Ovary (tissue), 9 donors: ENCODE results near the gene OR5L1. TPM values are rescaled to one million over a fixed set of nuclear protein-coding genes. Genes with fewer than 3 reads are reported as not detected.

Source experiments
- DNase-seq, 5 donors: peaks; one replicate each; pipeline ENCODE4 v3.0.0-alpha.2; 2019 to 2020
- H3K27ac ChIP-seq, 2 donors: fragments of 200-600 bp; one replicate each; pipeline versions ENCODE4 v1.5.1 to v1.8.0; 2019 to 2022
- H3K27me3 ChIP-seq: fragments of 200-600 bp; one replicate; pipeline ENCODE4 v1.8.0; 2022
- H3K36me3 ChIP-seq: fragments of 200-600 bp; sonication (generic); one replicate; pipeline ENCODE4 v1.5.1; 2019
- H3K4me1 ChIP-seq: one replicate; pipeline ENCODE4 v1.8.1; 2013; ENCODE audit warnings: mild to moderate bottlenecking, moderate library complexity; ENCODE audit not compliant: insufficient read depth
- H3K4me3 ChIP-seq: fragments of 200-600 bp; sonication (generic); one replicate; pipeline ENCODE4 v1.5.1; 2017
- H3K9me3 ChIP-seq, 2 donors: fragments of 200-600 bp in 1 of 2; sonication (generic) in 1 of 2; one replicate each; pipeline versions ENCODE4 v1.5.1 to v1.8.1; 2013 to 2019; ENCODE audit warnings: mild to moderate bottlenecking in 1 of 2, moderate library complexity in 1 of 2
- EP300 ChIP-seq: sonication (generic); formaldehyde crosslinking; IDR thresholded peaks from one replicate; pipeline ENCODE4 v1.6.1; 2017; ENCODE audit warnings: antibody characterized with exemption
- POLR2A ChIP-seq: fragments of 450-650 bp; IDR thresholded peaks from one replicate; pipeline ENCODE4 v1.6.1; 2017; ENCODE audit warnings: antibody characterized with exemption, mild to moderate bottlenecking, moderate library complexity
- WGBS, 3 donors: extraction: QIAGEN DNeasy Blood & Tissue Kit in 1 of 3; methylation state at CpG; one replicate each; pipeline versions ENCODE4 v1.1.5 to v1.1.7; 2013 to 2017; 5-methylcytosine and 5-hydroxymethylcytosine counted together
- intact Hi-C, 4 donors: fragments of 100-400 bp; cut with DNase I; formaldehyde crosslinking; loops; one replicate each; pipeline versions ENCODE4 v1.11.0 to v1.15.1; 2022 to 2023
- polyA plus RNA-seq, 2 donors: library from polyadenylated mRNA; stranded (reverse); fragments of 200-250 nt in 1 of 2; fragments of 350-450 nt in 1 of 2; fragmentation: Illumina TruSeq in 1 of 2; extraction: RNeasy Lipid Tissue Mini Kit (QIAGEN cat#74804) in 1 of 2; gene quantifications; one replicate each; pipeline ENCODE4 v1.2.3, GENCODE V29; 2013 to 2014
- total RNA-seq, 7 donors: library from RNA; depleted of rRNA in 2 of 7; stranded (reverse); fragments of >200 nt in 2 of 7; fragmentation: NEBNext Ultra II Directional in 3 of 7; extraction: Animal tissue kit (Norgen Biotek cat#: 25700) in 3 of 7; gene quantifications; one replicate each; pipeline versions ENCODE4 v1.1.0 to v1.2.4, GENCODE V29; 2016 to 2023
- TF ChIP-seq, protein P1 (sequence below), 3 donors: fragments of 450-650 bp in 2 of 3; fragments of 200-600 bp in 1 of 3; IDR thresholded peaks; one replicate each; pipeline versions ENCODE4 v1.5.1 to v1.8.0; 2016 to 2022; ENCODE audit warnings: antibody characterized with exemption in 3 of 3, mild to moderate bottlenecking in 1 of 3
- donor health status: DM: no; HTN: no; CAD: no; lungs with moderate emphysema.
- donor health status: DM: no; HTN: no; CAD: no.
- donor health status: Bipolar disorder and iron deficiency.
- donor health status: DM: yes; HTN: yes; CAD: no.
- donor health status: DM: no; HTN: no; CAD: no.
- donor health status: DM: yes; HTN: yes; CAD: no.

OR5L1 gene
- total and polyA plus RNA-seq, 9 donors, result not detected

DNA sequence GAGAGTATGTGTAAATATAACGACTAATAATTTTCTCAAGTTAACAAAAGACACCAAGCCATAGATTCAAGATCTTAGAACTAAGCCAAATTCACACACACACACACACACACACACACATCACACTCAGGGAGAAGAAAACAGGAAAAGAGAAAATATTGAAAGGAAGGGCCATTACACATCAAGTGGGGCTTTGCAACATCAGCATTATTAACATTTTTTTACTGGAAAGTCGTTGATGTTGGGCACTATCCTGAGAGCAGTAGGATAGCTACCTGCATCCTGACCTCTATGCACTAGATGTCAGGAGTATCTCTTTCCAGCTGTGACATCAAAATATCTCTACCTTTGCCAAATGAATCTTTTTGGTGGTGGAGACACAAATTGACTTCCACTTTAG is 36.3 kb downstream of the OR5L1 start:
- TF ChIP-seq, protein P1, sequence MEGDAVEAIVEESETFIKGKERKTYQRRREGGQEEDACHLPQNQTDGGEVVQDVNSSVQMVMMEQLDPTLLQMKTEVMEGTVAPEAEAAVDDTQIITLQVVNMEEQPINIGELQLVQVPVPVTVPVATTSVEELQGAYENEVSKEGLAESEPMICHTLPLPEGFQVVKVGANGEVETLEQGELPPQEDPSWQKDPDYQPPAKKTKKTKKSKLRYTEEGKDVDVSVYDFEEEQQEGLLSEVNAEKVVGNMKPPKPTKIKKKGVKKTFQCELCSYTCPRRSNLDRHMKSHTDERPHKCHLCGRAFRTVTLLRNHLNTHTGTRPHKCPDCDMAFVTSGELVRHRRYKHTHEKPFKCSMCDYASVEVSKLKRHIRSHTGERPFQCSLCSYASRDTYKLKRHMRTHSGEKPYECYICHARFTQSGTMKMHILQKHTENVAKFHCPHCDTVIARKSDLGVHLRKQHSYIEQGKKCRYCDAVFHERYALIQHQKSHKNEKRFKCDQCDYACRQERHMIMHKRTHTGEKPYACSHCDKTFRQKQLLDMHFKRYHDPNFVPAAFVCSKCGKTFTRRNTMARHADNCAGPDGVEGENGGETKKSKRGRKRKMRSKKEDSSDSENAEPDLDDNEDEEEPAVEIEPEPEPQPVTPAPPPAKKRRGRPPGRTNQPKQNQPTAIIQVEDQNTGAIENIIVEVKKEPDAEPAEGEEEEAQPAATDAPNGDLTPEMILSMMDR (IDR thresholded peaks at IDR 0.05), result no peak
- TF ChIP-seq EP300 (no peak), POLR2A (no peak)
- WGBS, 3 donors, result 38 to 47% (median 45%) methylated on average over 2 of the region's 2 CpGs
- Histone ChIP-seq H3K4me3 (no peak overlapping the region), H3K27ac (no peak overlapping the region), H3K27me3 (no peaks in the 10 kb centered on the region), H3K36me3 (no peaks in the 10 kb centered on the region), H3K4me1 (no peaks in the 10 kb centered on the region), H3K9me3 (no peaks in the 10 kb centered on the region)
- intact Hi-C loops, result no loop called here
- no peak for DNase-seq

- TF ChIP-seq, protein P1 (IDR thresholded peaks at IDR 0.05), result no peak
- TF ChIP-seq POLR2A, result no peak
- H3K4me1 ChIP-seq, result no peaks in the 10 kb centered on the region
- H3K27ac ChIP-seq, result no peak overlapping the region
- H3K27me3 ChIP-seq, result no peaks in the 10 kb centered on the region
- H3K9me3 ChIP-seq, result no peaks in the 10 kb centered on the region
- intact Hi-C loops, result no loop called here
- no peak overlapping the region for H3K4me3 ChIP-seq
- H3K36me3 ChIP-seq, result no peaks in the 10 kb centered on the region
- DNase-seq, result no peak
These were observed 37.9 kb downstream of the OR5L1 start for GRCh38 chr11:55849037-55849436.

GRCh38 chr11:55852141-55852540 is 41.0 kb downstream of the OR5L1 start:
- Histone ChIP-seq H3K4me1 (no peaks in the 10 kb centered on the region), H3K9me3 (no peaks in the 10 kb centered on the region), H3K4me3 (no peak overlapping the region), H3K27ac (no peak overlapping the region), H3K36me3 (no peaks in the 10 kb centered on the region), H3K27me3 (no peaks in the 10 kb centered on the region)
- DNase-seq, result no peak
- intact Hi-C loops, result no loop called here
- TF ChIP-seq, protein P1 (IDR thresholded peaks at IDR 0.05), result no peak
- no peak for TF ChIP-seq POLR2A
- no peak for TF ChIP-seq EP300
- WGBS, 3 donors, result 75 to 77% (median 76%) methylated on average over 1 of the region's 1 CpG

- Histone ChIP-seq H3K9me3 (no peaks in the 10 kb centered on the region), H3K27ac (no peak overlapping the region), H3K4me3 (no peak overlapping the region), H3K27me3 (no peaks in the 10 kb centered on the region), H3K4me1 (no peaks in the 10 kb centered on the region), H3K36me3 (no peaks in the 10 kb centered on the region)
- WGBS, 3 donors, result 10 to 29% (median 14%) methylated on average over 1 of the region's 1 CpG
- TF ChIP-seq, protein P1 (IDR thresholded peaks at IDR 0.05), result no peak
- no peak for TF ChIP-seq EP300
- TF ChIP-seq POLR2A, result no peak
- DNase-seq, result no peak
- intact Hi-C loops, result no loop called here
These were observed 43.5 kb downstream of the OR5L1 start for GRCh38 chr11:55854704-55855103.

Other genes starting within 250 kb of the OR5L1 start
- not detected for gene OR4C16, start 239.2 kb upstream of the OR5L1 start, total RNA-seq
- gene OR4C16, start 239.2 kb upstream of the OR5L1 start, polyA plus RNA-seq, result not detected
- not detected for gene OR4C11, start 203.7 kb upstream of the OR5L1 start, total RNA-seq
- gene OR4C11, start 203.7 kb upstream of the OR5L1 start, polyA plus RNA-seq, result not detected
- gene OR4P4, start 176.3 kb upstream of the OR5L1 start, total RNA-seq, result not detected
- gene OR4P4, start 176.3 kb upstream of the OR5L1 start, polyA plus RNA-seq, result not detected
- gene OR4S2, start 163.0 kb upstream of the OR5L1 start, total RNA-seq, result not detected
- gene OR4S2, start 163.0 kb upstream of the OR5L1 start, polyA plus RNA-seq, result not detected
- gene OR4C6, start 149.2 kb upstream of the OR5L1 start, total RNA-seq, result not detected
- not detected for gene OR4C6, start 149.2 kb upstream of the OR5L1 start, polyA plus RNA-seq
- gene OR5D13, start 37.9 kb upstream of the OR5L1 start, total RNA-seq, result not detected
- gene OR5D13, start 37.9 kb upstream of the OR5L1 start, polyA plus RNA-seq, result not detected
- not detected for gene OR5D14, start 15.8 kb upstream of the OR5L1 start, total RNA-seq
- not detected for gene OR5D14, start 15.8 kb upstream of the OR5L1 start, polyA plus RNA-seq
- gene OR5D18, start 8.3 kb downstream of the OR5L1 start, total RNA-seq, result not detected
- not detected for gene OR5D18, start 8.3 kb downstream of the OR5L1 start, polyA plus RNA-seq
- not detected for gene OR5L2, start 15.9 kb downstream of the OR5L1 start, total RNA-seq
- not detected for gene OR5L2, start 15.9 kb downstream of the OR5L1 start, polyA plus RNA-seq
- not detected for gene OR5D16, start 27.4 kb downstream of the OR5L1 start, total RNA-seq
- not detected for gene OR5D16, start 27.4 kb downstream of the OR5L1 start, polyA plus RNA-seq
- not detected for gene TRIM51, start 71.9 kb downstream of the OR5L1 start, total RNA-seq
- not detected for gene TRIM51, start 71.9 kb downstream of the OR5L1 start, polyA plus RNA-seq
- not detected for gene OR5W2, start 103.2 kb downstream of the OR5L1 start, total RNA-seq
- not detected for gene OR5W2, start 103.2 kb downstream of the OR5L1 start, polyA plus RNA-seq
- gene OR5I1, start 125.0 kb downstream of the OR5L1 start, total RNA-seq, result not detected
- gene OR5I1, start 125.0 kb downstream of the OR5L1 start, polyA plus RNA-seq, result not detected
- not detected for gene OR10AG1, start 158.6 kb downstream of the OR5L1 start, total RNA-seq
- not detected for gene OR10AG1, start 158.6 kb downstream of the OR5L1 start, polyA plus RNA-seq
- gene OR5F1, start 183.3 kb downstream of the OR5L1 start, total RNA-seq, result not detected
- gene OR5F1, start 183.3 kb downstream of the OR5L1 start, polyA plus RNA-seq, result not detected
- not detected for gene OR5AS1, start 216.3 kb downstream of the OR5L1 start, total RNA-seq
- not detected for gene OR5AS1, start 216.3 kb downstream of the OR5L1 start, polyA plus RNA-seq